GM12878 (cell line): Measurements from ENCODE around the gene IFNLR1. TPM values are rescaled to one million over a fixed set of nuclear protein-coding genes. Genes with fewer than 3 reads are reported as not detected.

Source experiments
- ATF7 ChIP-seq: fragments of 450-650 bp; IDR thresholded peaks from 2 replicates; pipeline ENCODE4 v1.6.1; 2016; ENCODE audit warnings: low read depth, mild to moderate bottlenecking
- BMI1 ChIP-seq: fragments of 450-650 bp; IDR thresholded peaks from 2 replicates; pipeline ENCODE4 v1.6.1; 2016; ENCODE audit warnings: mild to moderate bottlenecking, moderate library complexity, borderline replicate concordance
- CBX5 ChIP-seq: sonication (generic); IDR thresholded peaks from 2 replicates; pipeline ENCODE4 v1.6.1; 2016; ENCODE audit warnings: low read depth, moderate library complexity, mild to moderate bottlenecking, inconsistent platforms
- CEBPZ ChIP-seq: fragments of 150-350 bp; IDR thresholded peaks from 2 replicates; pipeline ENCODE4 v1.6.1; 2016; ENCODE audit warnings: low read depth, low read length
- CHD2 ChIP-seq: IDR thresholded peaks from 2 replicates; pipeline ENCODE4 v1.6.1; 2011; ENCODE audit warnings: low read depth, low read length, improper control_type of control experiment, borderline replicate concordance
- CTCF ChIP-seq, 3 experiments: IDR thresholded peaks in 2 of 3; conservative IDR thresholded peaks in 1 of 3; 2 replicates each; pipeline ENCODE4 v1.5.1; 2011; ENCODE audit warnings: low read depth in 3 of 3, low read length in 3 of 3, mild to moderate bottlenecking in 3 of 3, control low read depth in 2 of 3, moderate library complexity in 2 of 3, inconsistent platforms in 1 of 3, mixed read lengths in 1 of 3; ENCODE audit not compliant: control insufficient read depth in 2 of 3, insufficient read depth in 1 of 3; ENCODE audit errors: extremely low read depth in 1 of 3
- FOS ChIP-seq: IDR thresholded peaks from 3 replicates; pipeline ENCODE4 v1.6.1; 2011; ENCODE audit warnings: borderline replicate concordance; ENCODE audit not compliant: insufficient read length; ENCODE audit errors: extremely low read depth
- HDGF ChIP-seq: fragments of 450-650 bp; IDR thresholded peaks from 2 replicates; pipeline ENCODE4 v1.6.1; 2016; ENCODE audit warnings: antibody characterized with exemption
- IRF3 ChIP-seq: fragments of 450-650 bp; IDR thresholded peaks from 2 replicates; pipeline ENCODE4 v1.6.1; 2014; ENCODE audit warnings: mild to moderate bottlenecking
- JUNB ChIP-seq: IDR thresholded peaks from 2 replicates; pipeline ENCODE4 v1.6.1; 2016; ENCODE audit warnings: antibody characterized with exemption, mild to moderate bottlenecking
- MLLT1 ChIP-seq: fragments of 450-650 bp; IDR thresholded peaks from 2 replicates; pipeline ENCODE4 v1.6.1; 2016; ENCODE audit warnings: mild to moderate bottlenecking
- MYB ChIP-seq: fragments of 150-350 bp; IDR thresholded peaks from 2 replicates; pipeline ENCODE4 v1.6.1; 2014; ENCODE audit warnings: mild to moderate bottlenecking, low read depth, low read length, borderline replicate concordance
- MYC ChIP-seq: IDR thresholded peaks from 2 replicates; pipeline ENCODE4 v1.6.1; 2011; ENCODE audit warnings: mild to moderate bottlenecking, low read length, moderate library complexity, inconsistent platforms; ENCODE audit not compliant: insufficient read depth, insufficient replicate concordance, insufficient read length, severe bottlenecking
- POLR2AphosphoS2 ChIP-seq: IDR thresholded peaks from 2 replicates; pipeline ENCODE4 v1.6.1; 2011; ENCODE audit warnings: low read depth, mild to moderate bottlenecking, low read length, improper control_type of control experiment, moderate library complexity
- PRDM15 ChIP-seq: fragments of 450-650 bp; formaldehyde crosslinking; IDR thresholded peaks from 2 replicates; pipeline ENCODE4 v1.4.0; 2020; ENCODE audit warnings: mild to moderate bottlenecking, moderate library complexity
- SREBF2 ChIP-seq: IDR thresholded peaks from 2 replicates; pipeline ENCODE4 v1.6.1; 2012; ENCODE audit warnings: mild to moderate bottlenecking, low read length
- TCF7 ChIP-seq: IDR thresholded peaks from 2 replicates; pipeline ENCODE4 v1.6.1; 2014; ENCODE audit warnings: antibody characterized with exemption, borderline replicate concordance
- WRNIP1 ChIP-seq: IDR thresholded peaks from 2 replicates; pipeline ENCODE4 v1.6.1; 2011; ENCODE audit warnings: low read depth, low read length, improper control_type of control experiment, borderline replicate concordance
- ZNF24 ChIP-seq: fragments of 450-650 bp; IDR thresholded peaks from 2 replicates; pipeline ENCODE4 v1.6.1; 2017; ENCODE audit warnings: antibody characterized with exemption, mild to moderate bottlenecking
- polyA plus RNA-seq, 11 experiments: library from polyadenylated mRNA; depleted of rRNA in 4 of 11; unstranded in 6 of 11; stranded (reverse) in 5 of 11; fragments of >200 nt; fragmentation: Nextera tagmentation in 4 of 11; fragmentation: Illumina TruSeq in 1 of 11; extraction: Ambion mirVana in 4 of 11; extraction: Trizol in 1 of 11; gene quantifications; 1 replicate in 1 of 11; 2 replicates in 10 of 11; pipeline versions ENCODE4 v1.2.1 to v1.2.3, GENCODE V29; 2011 to 2016; ENCODE audit warnings: inconsistent platforms in 2 of 11, missing spikeins in 2 of 11, low read depth in 1 of 11
- total RNA-seq, 4 experiments: library from RNA; depleted of rRNA in 3 of 4; stranded (reverse); fragments of >200 nt in 3 of 4; fragmentation: Illumina TruSeq in 1 of 4; extraction: Trizol in 1 of 4; gene quantifications; 2 replicates each; pipeline versions ENCODE4 v1.2.1 to v1.2.3, GENCODE V29; 2013 to 2021

The IFNLR1 gene
- total and polyA plus RNA-seq, 10 of the 15 experiments (the other 5 are each of a cell fraction or from before 2014, with no cell fraction given) = 0.31 to 5.6 (median 3.9) TPM

- TF ChIP-seq PRDM15 (CRISPR knock-in tag) = no peak
- TF ChIP-seq IRF3 = no peak
- TF ChIP-seq SREBF2 = no peak
- TF ChIP-seq CHD2 = no peak
- no peak for TF ChIP-seq MLLT1
- no peak for TF ChIP-seq BMI1
- TF ChIP-seq CEBPZ = no peak
- TF ChIP-seq POLR2AphosphoS2 = no peak
- no peak for TF ChIP-seq HDGF
- TF ChIP-seq JUNB = peak; percentile 89
- peak; percentile 63; the same call in 1 of the 2 replicates for TF ChIP-seq CBX5
- TF ChIP-seq ZNF24 = peak; percentile 90
- no peak for TF ChIP-seq CTCF (IDR thresholded peaks at IDR 0.05 in 2 of 3, conservative IDR thresholded peaks at IDR 0.05 in 1 of 3; ENCODE audit: control insufficient read depth in 2 of 3, extremely low read depth in 1 of 3, insufficient read depth in 1 of 3, low read depth in 3 of 3, low read length in 3 of 3)
- peak; percentile 70 for TF ChIP-seq TCF7
- TF ChIP-seq ATF7 = peak; percentile 52; the same call in 1 of the 2 replicates
- TF ChIP-seq MYC = no peak
- no peak for TF ChIP-seq WRNIP1
- no peak for TF ChIP-seq FOS
- TF ChIP-seq MYB = no peak
Observed at GRCh38 chr1:24191860-24192259, 4.8 kb upstream of the IFNLR1 start (continued).
